ENCODE data around the gene ARGLU1. TPM values are rescaled to one million over a fixed set of nuclear protein-coding genes. Genes with fewer than 3 reads are reported as not detected.

The ARGLU1 gene
- polyA plus RNA-seq, 1 donor (not counting 4 experiments of a cell fraction or from before 2014, with no cell fraction given): 96.8 TPM

GRCh38 chr13:106535552-106536243 is 32.2 kb downstream of the ARGLU1 start, which contains the start of gene EFNB2:
Gene EFNB2 (minus strand): TSS chr13:106535662. CDS start chr13:106534964, 698 bp downstream.
- Histone ChIP-seq H3K9me1 (ENCODE audit: control insufficient read depth, extremely low read depth, insufficient read depth, low read length) (no peaks in the 10 kb centered on the region), H4K20me1 (ENCODE audit: control insufficient read depth, extremely low read depth, insufficient read depth, low read length) (peaks cover 9% of the 10 kb centered on the region), H3K9me3 (ENCODE audit: control insufficient read depth, low read depth, low read length) (no peaks in the 10 kb centered on the region), H3K36me3 (ENCODE audit: control insufficient read depth in 2 of 2, extremely low read depth in 1 of 2, insufficient read depth in 2 of 2, low read length in 2 of 2) (peaks cover 0 to 6% of the 10 kb centered on the region in 2 experiments), H3K4me2 (ENCODE audit: control insufficient read depth, extremely low read depth, insufficient read depth, low read depth, low read length) (peak within 1 kb of the TSS; percentile 97), H3K79me2 (ENCODE audit: control insufficient read depth, insufficient read depth, low read length) (peaks cover 45% of the 10 kb centered on the region), H3K9ac (ENCODE audit: control insufficient read depth, extremely low read depth, insufficient read depth, low read length) (peak within 1 kb of the TSS; percentile 93), H2AFZ (ENCODE audit: control insufficient read depth, low read length) (peak within 1 kb of the TSS; percentile 83), H3K27me3 (ENCODE audit: control insufficient read depth, extremely low read depth, insufficient read depth, low read length) (no peaks in the 10 kb centered on the region), H3K27ac (ENCODE audit: control insufficient read depth, insufficient read depth, low read length) (peak within 1 kb of the TSS; percentile 84), H3K4me3 (ENCODE audit: control insufficient read depth in 2 of 3, extremely low read depth in 1 of 3, insufficient read depth in 2 of 3, low read depth in 1 of 3, low read length in 3 of 3) (peak within 1 kb of the TSS; percentile 86 to 95 (median 93)), H3K4me1 (ENCODE audit: control insufficient read depth, extremely low read depth, insufficient read depth, low read length) (peaks cover 24% of the 10 kb centered on the region)
- FAIRE-seq: no peak
- DNase-seq (ENCODE audit: low read depth, low spot score): no peak
- TF ChIP-seq CTCF (optimal IDR thresholded peaks at IDR 0.05 in 1 of 3, IDR thresholded peaks at IDR 0.05 in 1 of 3, conservative IDR thresholded peaks at IDR 0.05 in 1 of 3; ENCODE audit: extremely low read depth in 1 of 3, insufficient read depth in 2 of 3, low read length in 3 of 3) (peak in 2 of 3 experiments; percentile 7 to 43), EZH2 (IDR thresholded peaks at IDR 0.05; ENCODE audit: low read length) (no peak)
- dilution Hi-C loops (cut with MboI; ENCODE audit: extremely low pct_ligation_motif_present, low sequenced_read_pairs): no loop called here

DNA sequence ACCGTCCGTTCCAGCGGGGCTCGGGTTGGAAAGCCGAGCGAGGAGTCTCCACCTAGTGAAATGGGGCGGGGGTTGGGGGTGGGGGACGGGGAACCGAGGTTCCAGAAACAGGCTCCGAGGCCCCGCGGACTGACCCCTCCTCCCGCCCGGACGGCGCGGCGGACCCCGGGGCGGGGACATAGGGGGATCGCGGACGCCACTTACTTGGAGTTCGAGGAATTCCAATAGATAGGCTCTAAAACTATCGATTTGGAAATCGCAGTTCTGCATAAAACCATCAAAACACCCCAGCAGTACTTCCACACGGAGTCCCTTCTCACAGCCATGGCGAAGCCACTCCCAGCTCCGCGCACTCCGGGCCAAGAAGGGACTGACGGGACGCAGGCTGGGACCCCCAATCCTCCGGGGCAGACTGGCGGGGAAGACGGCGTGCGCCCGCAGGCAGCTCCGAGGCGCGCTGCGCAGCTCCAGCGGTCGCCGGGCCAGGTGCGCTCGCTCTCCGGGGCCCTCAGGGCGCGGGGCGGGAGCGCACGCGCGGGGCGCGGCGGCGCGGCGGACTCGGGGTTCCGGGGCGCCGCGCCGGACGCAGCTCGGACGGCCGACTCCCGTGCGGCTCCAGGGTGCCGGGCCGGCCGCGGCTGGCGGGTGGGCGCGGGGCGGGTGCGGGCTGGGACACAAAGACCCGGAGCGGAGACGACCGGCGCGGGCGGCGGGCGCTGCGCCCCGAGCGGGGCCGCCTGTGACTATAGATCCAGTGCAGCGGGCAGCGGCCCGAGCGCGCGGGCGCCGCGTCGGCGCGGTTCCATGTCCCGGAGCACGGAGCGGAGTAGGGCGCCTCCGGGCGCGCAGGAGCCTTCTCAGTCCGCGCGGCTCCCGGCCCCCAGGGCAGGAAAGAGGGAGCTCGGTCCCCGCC is 33.0 kb downstream of the ARGLU1 start:
- H3K4me1 ChIP-seq (ENCODE audit: control insufficient read depth, extremely low read depth, insufficient read depth, low read length): peaks cover 31% of the 10 kb centered on the region
- H2AFZ ChIP-seq (ENCODE audit: control insufficient read depth, low read length): no peak overlapping the region
- no peaks in the 10 kb centered on the region for H3K9me3 ChIP-seq (ENCODE audit: control insufficient read depth, low read depth, low read length)
- H3K4me2 ChIP-seq (ENCODE audit: control insufficient read depth, extremely low read depth, insufficient read depth, low read depth, low read length): no peak overlapping the region
- H3K36me3 ChIP-seq (ENCODE audit: control insufficient read depth in 2 of 2, extremely low read depth in 1 of 2, insufficient read depth in 2 of 2, low read length in 2 of 2): peaks cover 0 to 6% of the 10 kb centered on the region in 2 experiments
- H3K9ac ChIP-seq (ENCODE audit: control insufficient read depth, extremely low read depth, insufficient read depth, low read length): peak overlapping the region; percentile 93
- peak overlapping the region; percentile 84 for H3K27ac ChIP-seq (ENCODE audit: control insufficient read depth, insufficient read depth, low read length)
- H3K9me1 ChIP-seq (ENCODE audit: control insufficient read depth, extremely low read depth, insufficient read depth, low read length): no peaks in the 10 kb centered on the region
- TF ChIP-seq CTCF (optimal IDR thresholded peaks at IDR 0.05 in 1 of 3, IDR thresholded peaks at IDR 0.05 in 1 of 3, conservative IDR thresholded peaks at IDR 0.05 in 1 of 3; ENCODE audit: extremely low read depth in 1 of 3, insufficient read depth in 2 of 3, low read length in 3 of 3): no peak
- TF ChIP-seq EZH2 (IDR thresholded peaks at IDR 0.05; ENCODE audit: low read length): no peak
- peaks cover 9% of the 10 kb centered on the region for H4K20me1 ChIP-seq (ENCODE audit: control insufficient read depth, extremely low read depth, insufficient read depth, low read length)
- dilution Hi-C loops (cut with MboI; ENCODE audit: extremely low pct_ligation_motif_present, low sequenced_read_pairs): no loop called here
- peak overlapping the region; percentile 86 to 95 (median 93) for H3K4me3 ChIP-seq (ENCODE audit: control insufficient read depth in 2 of 3, extremely low read depth in 1 of 3, insufficient read depth in 2 of 3, low read depth in 1 of 3, low read length in 3 of 3)
- peaks cover 53% of the 10 kb centered on the region for H3K79me2 ChIP-seq (ENCODE audit: control insufficient read depth, insufficient read depth, low read length)
- no peak for FAIRE-seq
- H3K27me3 ChIP-seq (ENCODE audit: control insufficient read depth, extremely low read depth, insufficient read depth, low read length): no peaks in the 10 kb centered on the region
- DNase-seq (ENCODE audit: low read depth, low spot score): no peak
